Vagina (tissue), 2 donors: ENCODE measurements around the gene MS4A15. TPM values are rescaled to one million over a fixed set of nuclear protein-coding genes. Genes with fewer than 3 reads are reported as not detected.

Experiments
- DNase-seq, 2 donors: peaks; one replicate each; pipeline ENCODE4 v3.0.0-alpha.2; 2017; ENCODE audit errors: extremely low spot score in 2 of 2
- H3K27ac ChIP-seq: fragments of 200-600 bp; sonication (generic); one replicate; pipeline ENCODE4 v1.5.1; 2019
- H3K27me3 ChIP-seq: fragments of 200-600 bp; sonication (generic); one replicate; pipeline ENCODE4 v1.5.1; 2019
- H3K36me3 ChIP-seq, 2 donors: fragments of 200-600 bp; sonication (generic); one replicate each; pipeline ENCODE4 v1.5.1; 2017 to 2019
- H3K4me1 ChIP-seq: fragments of 200-600 bp; sonication (generic); one replicate; pipeline ENCODE4 v1.5.1; 2019
- H3K4me3 ChIP-seq, 2 donors: fragments of 200-600 bp; sonication (generic); 1 replicate in 1 of 2; 2 replicates in 1 of 2; pipeline ENCODE4 v1.5.1; 2016 to 2019
- H3K9me3 ChIP-seq: fragments of 200-600 bp; sonication (generic); one replicate; pipeline ENCODE4 v1.5.1; 2019
- POLR2A ChIP-seq, 2 donors: fragments of 450-650 bp; IDR thresholded peaks; one replicate each; pipeline ENCODE4 v1.6.1; 2017; ENCODE audit warnings: antibody characterized with exemption in 2 of 2, mild to moderate bottlenecking in 2 of 2, moderate library complexity in 2 of 2
- POLR2AphosphoS5 ChIP-seq, 2 donors: sonication (generic); formaldehyde crosslinking; IDR thresholded peaks; one replicate each; pipeline ENCODE4 v1.9.0; 2017; ENCODE audit warnings: antibody characterized with exemption in 2 of 2, mild to moderate bottlenecking in 2 of 2, low read depth in 1 of 2; ENCODE audit not compliant: insufficient read depth in 1 of 2
- intact Hi-C: fragments of 100-400 bp; cut with DNase I; formaldehyde crosslinking; loops from one replicate; pipeline ENCODE4 v1.15.1; 2023
- total RNA-seq: library from RNA; depleted of rRNA; stranded (reverse); fragments of >200 nt; gene quantifications from one replicate; pipeline ENCODE4 v1.2.3, GENCODE V29; 2016
- TF ChIP-seq, protein P1 (sequence below), 3 experiments: fragments of 450-650 bp in 2 of 3; fragments of 200-600 bp in 1 of 3; sonication (generic) in 1 of 3; IDR thresholded peaks; one replicate each; pipeline ENCODE4 v1.5.1; 2017 to 2019; ENCODE audit warnings: antibody characterized with exemption in 3 of 3, mild to moderate bottlenecking in 2 of 3, moderate library complexity in 2 of 3

MS4A15 gene
- total RNA-seq, 1 donor from 2014 or later, result not detected

DNA sequence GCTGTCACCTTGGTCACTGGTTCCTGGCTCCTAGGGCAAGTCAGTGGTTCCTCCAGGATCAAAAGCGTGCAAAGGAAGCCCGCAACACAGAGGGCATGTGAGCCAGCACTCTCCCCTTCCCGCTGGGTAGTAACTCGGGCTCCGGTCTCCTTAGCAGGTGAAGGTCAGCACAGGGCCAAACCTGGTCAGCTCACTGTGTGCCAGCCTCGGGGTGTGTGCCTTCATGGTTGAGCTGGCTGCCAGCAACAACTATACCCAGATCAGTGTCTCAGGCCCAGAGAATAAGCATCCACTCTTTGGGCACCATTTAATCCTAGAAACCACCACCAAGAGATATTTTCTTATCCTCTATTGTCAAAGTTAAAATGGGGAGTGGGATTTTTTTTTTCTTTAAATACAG lies 69.1 kb downstream of the MS4A15 start:
- Histone ChIP-seq H3K4me3 (no peak overlapping the region), H3K4me1 (no peaks in the 10 kb centered on the region), H3K27me3 (no peaks in the 10 kb centered on the region), H3K9me3 (no peaks in the 10 kb centered on the region), H3K36me3 (no peaks in the 10 kb centered on the region), H3K27ac (no peak overlapping the region)
- DNase-seq, result no peak
- intact Hi-C loops, result no loop called here
- no peak for TF ChIP-seq POLR2A (IDR thresholded peaks at IDR 0.05)
- TF ChIP-seq, protein P1, sequence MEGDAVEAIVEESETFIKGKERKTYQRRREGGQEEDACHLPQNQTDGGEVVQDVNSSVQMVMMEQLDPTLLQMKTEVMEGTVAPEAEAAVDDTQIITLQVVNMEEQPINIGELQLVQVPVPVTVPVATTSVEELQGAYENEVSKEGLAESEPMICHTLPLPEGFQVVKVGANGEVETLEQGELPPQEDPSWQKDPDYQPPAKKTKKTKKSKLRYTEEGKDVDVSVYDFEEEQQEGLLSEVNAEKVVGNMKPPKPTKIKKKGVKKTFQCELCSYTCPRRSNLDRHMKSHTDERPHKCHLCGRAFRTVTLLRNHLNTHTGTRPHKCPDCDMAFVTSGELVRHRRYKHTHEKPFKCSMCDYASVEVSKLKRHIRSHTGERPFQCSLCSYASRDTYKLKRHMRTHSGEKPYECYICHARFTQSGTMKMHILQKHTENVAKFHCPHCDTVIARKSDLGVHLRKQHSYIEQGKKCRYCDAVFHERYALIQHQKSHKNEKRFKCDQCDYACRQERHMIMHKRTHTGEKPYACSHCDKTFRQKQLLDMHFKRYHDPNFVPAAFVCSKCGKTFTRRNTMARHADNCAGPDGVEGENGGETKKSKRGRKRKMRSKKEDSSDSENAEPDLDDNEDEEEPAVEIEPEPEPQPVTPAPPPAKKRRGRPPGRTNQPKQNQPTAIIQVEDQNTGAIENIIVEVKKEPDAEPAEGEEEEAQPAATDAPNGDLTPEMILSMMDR (IDR thresholded peaks at IDR 0.05), result no peak
- no peak for TF ChIP-seq POLR2AphosphoS5 (IDR thresholded peaks at IDR 0.05; ENCODE audit: insufficient read depth in 1 of 2, low read depth in 1 of 2)

Other genes starting within 250 kb of the MS4A15 start
- gene MS4A13, start 241.5 kb upstream of the MS4A15 start, total RNA-seq, result not detected
- gene MS4A8, start 57.3 kb upstream of the MS4A15 start, total RNA-seq, result not detected
- not detected for gene MS4A18, start 32.1 kb upstream of the MS4A15 start, total RNA-seq
- not detected for gene MS4A10, start 28.5 kb downstream of the MS4A15 start, total RNA-seq
- 26.3 TPM for gene CCDC86, start 85.2 kb downstream of the MS4A15 start, total RNA-seq
- gene PTGDR2, start 99.1 kb downstream of the MS4A15 start, total RNA-seq, result 0.25 TPM
- gene ZP1, start 110.7 kb downstream of the MS4A15 start, total RNA-seq, result not detected
- gene PRPF19, start 149.7 kb downstream of the MS4A15 start, total RNA-seq, result 54.0 TPM
- gene TMEM109, start 157.3 kb downstream of the MS4A15 start, total RNA-seq, result 127 TPM
- gene TMEM132A, start 167.6 kb downstream of the MS4A15 start, total RNA-seq, result 6.1 TPM
- gene SLC15A3, start 195.3 kb downstream of the MS4A15 start, total RNA-seq, result 23.1 TPM
- 3.9 TPM for gene CD6, start 214.8 kb downstream of the MS4A15 start, total RNA-seq